Muscle of back (tissue), 11 donors: Measurements from ENCODE around the gene CCDC66. TPM values are rescaled to one million over a fixed set of nuclear protein-coding genes. Genes with fewer than 3 reads are reported as not detected.

Experiments used
- DNase-seq, 3 donors: peaks; one replicate each; pipeline versions ENCODE4 v3.0.0 to v3.0.0-alpha.2; 2013
- polyA plus RNA-seq, 10 donors: library from polyadenylated mRNA; unstranded; fragments of 120-200 nt; gene quantifications; one replicate each; pipeline ENCODE4 v1.2.1, GENCODE V29; 2013; ENCODE audit not compliant: insufficient read length in 10 of 10

Gene CCDC66
- polyA plus RNA-seq, 10 donors, result 10.9 to 31.6 (median 16.6) TPM

DNA sequence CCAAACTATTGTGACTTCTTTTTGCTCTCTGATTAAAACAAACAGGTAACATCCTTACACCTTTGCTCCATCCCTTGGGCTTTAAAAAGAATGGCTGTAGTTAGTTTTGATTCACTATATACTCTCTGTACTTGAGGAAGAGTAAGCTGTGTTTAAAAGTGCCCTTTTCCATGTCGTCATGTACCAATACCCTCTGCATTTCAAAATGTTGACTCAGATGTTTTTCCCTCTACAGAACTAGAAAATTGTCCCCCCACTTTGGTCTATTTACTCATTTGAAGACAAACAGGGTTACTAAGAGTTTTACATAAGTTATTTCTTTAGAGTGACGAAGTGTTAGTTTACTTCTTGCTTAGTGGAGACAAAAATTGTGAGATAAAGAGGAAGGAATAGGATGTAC, 63.4 kb downstream of the CCDC66 start:
- DNase-seq, result no peak

DNA sequence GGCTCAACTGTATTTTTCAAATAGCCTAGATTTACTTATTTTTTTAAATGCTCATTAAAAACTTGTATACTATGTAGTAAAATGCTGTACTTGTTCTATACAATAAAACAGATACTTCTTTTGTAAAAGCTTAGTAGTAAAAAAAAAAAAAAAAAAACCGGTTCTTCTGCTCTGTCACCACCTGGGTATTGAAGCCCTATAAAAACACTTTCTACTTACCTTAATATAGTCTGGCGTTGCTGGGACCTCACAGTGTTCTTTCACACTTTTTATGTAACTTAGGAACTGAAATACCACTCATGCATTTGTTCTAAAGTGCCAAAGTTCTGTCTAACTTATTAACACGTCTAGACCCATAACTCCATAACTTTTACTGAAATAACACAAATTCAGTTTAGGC, 64.7 kb downstream of the CCDC66 start:
- no peak for DNase-seq

DNA sequence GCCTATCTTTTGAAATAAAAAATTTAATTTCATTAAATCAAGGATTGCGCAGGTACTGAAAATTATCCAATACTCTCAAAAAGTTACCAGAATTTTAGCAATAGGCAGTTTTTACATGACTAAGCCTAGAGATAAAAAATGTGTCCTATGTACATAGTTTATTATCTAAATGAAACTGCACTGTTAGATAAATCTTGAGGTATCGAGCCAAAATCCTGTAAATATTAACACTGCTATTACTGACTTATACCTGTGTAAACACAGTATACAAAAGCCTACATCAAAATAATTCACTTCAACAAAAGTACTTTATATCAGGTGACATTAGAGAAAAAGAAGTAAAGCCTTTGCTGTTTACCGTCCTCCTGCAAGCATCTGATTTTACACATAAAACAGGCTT, 65.4 kb downstream of the CCDC66 start:
- no peak for DNase-seq

DNA sequence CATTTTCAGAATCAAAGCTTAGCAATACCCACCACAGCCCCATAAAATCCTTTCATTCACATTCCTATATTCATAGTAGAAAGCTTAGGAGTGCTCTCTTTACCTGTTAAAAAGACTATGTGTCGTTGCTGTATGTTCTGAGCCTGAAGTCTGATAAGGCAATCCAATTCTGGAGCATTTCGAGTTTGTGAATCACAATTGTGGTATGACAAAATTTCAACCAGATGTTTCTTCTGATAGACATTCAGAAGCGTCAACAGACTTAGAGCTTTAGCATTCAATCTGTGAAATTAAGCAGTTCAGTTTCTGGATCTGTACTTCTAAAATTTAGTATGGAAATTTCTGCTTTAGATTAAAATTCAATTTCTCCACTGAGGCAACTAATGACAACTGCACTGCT, 67.8 kb downstream of the CCDC66 start:
- peak; percentile 6 to 13 (median 10) for DNase-seq

DNA sequence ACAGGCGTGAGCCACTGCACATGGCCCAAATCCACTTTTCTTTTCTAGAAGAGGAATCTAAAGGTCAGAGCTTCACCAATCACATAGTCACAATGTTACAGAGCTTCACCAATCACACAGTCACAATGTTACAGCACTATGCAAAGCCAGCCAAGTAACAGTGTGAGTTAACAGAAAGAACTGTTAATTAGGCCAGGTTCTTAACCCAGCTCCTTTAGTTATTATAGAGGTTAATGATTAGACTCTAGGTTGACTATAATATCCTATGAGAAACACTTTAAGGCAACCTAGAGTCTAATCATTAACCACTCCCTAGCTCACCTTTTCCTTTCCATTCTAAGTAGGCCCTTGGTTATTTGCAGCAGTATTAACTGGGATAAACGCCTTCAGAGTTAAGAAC, 72.1 kb downstream of the CCDC66 start:
- no peak for DNase-seq

DNA sequence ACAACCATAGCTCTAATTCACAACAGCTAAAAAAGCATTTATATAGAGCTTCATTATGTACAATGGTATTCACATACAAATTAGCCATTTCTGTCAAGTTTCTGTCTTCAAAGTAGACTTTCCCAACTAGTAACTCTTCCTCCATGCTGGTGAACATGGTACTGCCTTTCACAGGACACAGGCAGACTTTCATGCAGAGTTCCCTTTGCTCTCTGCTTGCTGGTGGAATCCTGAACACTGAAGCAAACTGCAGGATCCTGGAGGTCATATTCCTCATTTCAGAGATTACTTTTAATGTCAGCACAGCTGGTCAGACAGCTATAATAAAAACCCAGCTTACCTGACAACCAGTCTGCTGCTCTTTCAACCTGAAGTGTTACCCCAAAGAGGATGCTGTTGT, 72.5 kb downstream of the CCDC66 start:
- DNase-seq, result no peak

DNA sequence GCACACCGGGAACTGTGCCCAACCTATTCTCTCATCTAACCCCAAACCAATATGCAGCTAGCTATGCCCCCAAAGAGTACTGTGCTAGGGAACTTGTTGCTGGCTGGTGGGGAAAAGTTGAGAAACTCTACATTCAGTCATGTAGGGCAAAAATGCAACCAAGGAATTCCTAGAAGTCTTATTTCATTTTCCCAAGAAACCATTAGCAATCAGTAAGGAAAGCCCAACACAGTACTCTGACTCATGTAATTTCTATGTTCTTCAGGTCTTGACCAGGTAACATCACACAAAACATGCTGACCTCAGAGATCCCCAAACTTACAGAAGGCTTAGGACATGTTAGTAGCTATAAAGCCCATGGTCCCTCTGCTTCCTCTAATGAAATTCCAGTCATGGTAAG, 74.0 kb downstream of the CCDC66 start:
- no peak for DNase-seq

DNA sequence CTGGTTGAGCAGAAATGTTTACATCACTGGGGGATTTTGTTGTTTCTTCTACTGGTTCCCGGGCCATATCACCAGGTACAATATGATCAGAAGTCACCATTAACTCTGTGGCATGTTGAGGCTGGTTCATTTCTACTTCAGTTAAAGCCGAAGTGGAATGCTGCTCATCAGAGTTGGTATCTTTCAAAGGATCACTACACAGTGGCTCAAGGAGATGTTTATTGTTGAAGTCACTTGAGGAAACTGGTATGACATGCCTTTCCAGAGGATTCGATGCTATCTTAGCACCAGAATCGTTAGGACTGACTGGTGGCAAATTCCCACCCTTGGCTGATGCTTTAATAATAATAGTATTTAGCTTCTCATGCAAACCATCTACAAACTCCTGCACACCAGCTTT, 76.2 kb downstream of the CCDC66 start:
- DNase-seq, result no peak

DNA sequence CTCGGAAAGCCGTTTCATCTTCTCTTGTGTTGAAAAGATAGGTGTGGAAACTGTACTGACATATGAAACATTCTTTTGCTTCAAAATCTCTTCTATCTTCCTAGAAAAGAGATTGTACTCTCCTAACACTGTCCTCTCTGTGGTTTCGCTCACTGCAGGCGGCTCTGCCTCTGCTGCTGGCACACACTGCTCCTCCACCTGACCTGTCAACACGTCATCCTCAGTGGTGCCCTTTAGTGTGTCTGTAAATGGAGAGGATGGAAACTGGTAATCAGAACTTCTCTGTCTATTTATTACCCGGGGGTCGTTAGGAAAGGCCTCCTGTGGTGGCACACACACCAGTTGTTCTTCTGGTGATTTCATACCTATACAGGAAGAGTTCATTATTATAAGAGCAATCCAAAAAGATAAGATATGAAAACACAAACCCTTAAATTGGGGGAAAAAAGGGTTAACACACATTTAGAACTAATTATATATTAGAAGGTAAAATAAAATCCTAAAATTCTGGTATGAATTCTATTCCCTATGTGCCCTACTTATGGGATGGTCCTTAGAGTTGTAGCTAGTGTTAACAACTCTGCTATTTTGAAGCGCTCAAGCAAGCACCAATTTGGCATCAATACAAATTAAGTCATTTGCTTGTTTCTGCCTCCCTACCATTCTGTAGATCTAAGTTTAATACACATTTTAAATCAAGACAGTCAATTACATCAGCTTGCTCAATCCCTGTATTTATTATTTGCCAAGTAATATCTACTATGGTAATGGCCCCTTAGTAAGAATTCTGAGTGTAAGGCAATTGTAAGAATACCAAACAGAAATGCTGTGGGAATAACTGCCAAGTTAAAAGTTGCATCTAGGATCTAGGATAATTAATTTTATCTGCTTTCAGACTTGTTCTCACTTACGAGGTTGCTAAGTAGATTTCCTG, 76.9 kb downstream of the CCDC66 start:
- peak in 1 of 3 donors; percentile 5 for DNase-seq

DNA sequence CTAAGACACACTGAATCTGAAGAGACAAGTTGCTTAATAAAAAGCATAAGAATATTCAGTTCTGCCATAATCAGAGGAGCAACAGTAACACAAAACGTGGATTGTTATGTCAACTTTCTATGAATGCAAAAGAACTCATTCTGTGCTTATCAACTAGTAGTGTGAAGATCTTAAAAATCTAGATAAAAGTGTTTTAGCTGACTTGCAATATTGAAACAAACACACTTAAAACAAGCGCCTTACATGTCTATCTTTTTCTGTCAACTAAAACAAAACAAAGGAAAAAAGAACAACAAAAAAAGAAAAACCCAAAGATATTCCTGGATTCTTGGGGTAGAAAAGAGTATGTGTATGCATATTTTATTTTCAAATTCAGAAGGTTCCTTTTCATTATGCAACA, 88.4 kb downstream of the CCDC66 start:
- DNase-seq, result no peak

DNA sequence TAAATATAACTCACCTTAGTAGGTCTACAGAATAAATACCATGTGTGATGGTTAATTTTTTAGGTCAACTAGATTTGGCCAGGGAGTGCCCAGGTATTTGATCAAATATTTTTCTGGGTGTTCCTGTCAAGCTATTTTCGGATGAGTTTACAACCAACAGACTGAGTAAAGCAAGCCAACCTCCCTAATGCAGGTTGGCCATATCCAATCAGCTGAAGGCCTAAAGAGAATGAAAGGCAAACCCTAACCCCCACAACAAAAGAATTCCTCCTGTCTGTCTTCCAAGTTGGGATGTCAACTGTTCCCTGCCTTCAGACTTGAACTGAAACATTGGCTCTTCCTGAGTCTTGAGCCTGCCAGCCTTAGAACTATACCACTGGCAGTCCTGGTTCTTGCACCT, 97.5 kb downstream of the CCDC66 start:
- no peak for DNase-seq

DNA sequence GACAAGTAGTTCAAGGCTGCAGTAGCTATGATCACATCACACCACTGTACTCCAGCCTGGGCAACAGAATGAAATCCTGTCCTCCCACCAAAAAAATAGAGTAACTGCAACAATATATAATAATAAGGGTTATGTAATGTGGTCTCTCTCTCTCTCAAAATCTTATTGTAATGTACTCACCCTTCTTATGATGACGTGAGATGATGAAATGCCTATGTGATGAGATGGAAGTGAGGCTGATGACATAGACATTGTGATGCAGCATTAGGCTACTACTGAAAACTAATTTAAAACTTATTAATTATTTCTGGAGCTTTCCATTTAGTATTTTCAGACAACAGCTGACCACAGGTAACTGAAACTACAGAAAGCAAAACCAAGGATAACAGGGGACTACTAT, 98.7 kb downstream of the CCDC66 start:
- DNase-seq, result no peak

DNA sequence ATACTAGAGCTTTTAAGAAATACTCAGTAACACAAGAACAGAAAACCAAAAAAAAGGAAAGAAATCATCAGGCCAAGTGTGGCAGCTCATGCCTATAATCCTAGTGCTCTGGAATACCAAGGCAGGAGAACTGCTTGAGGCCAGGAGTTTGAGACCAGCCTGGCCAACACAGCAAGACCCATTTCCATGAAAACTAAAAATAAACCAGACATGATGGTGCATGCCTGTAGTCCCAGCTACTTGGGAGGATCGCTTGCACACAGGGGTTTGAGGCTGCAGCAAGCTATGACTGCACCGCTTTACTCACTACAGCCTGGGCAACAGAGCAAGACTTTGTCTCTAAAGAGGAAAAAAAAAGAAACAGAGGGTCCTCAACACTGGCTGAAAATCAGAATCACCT, 107.8 kb downstream of the CCDC66 start:
- DNase-seq, result no peak

DNA sequence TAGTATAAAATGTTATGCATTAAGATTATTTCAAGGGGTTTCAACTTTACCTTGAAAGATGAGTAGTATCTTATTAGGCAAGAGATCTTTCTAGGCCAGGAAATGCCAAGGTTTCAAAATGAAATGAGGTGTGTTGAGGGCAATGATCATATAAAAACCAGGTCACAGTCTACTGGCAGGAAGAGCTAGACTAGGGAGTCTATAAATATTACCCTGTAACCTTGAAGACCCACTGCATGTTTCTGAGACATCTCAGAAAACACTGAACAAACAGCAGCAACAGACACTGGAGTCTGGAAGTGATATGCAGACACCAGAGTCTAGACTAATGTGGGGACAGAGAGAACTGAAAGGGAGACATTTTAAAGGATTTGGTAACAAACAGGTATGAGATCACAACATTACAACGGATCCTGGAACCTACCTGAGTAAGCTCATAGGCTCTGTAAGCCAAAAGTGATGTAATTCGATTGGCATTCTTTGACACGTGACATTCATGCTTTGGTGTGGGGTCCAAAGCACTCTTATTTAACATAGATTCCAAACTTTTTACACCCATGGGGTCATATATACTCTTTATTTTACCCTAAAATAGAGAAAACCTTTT, 111.1 kb downstream of the CCDC66 start:
- no peak for DNase-seq

Other genes starting within 250 kb of the CCDC66 start
- gene ERC2, start 88.7 kb upstream of the CCDC66 start, polyA plus RNA-seq, result 1 to 10 TPM in 9 of 10 donors, under 1 TPM in 1; 0.76 to 2.5 (median 1.6) TPM
- gene TASOR, start 126.1 kb downstream of the CCDC66 start, polyA plus RNA-seq, result 10 to 100 TPM; 31.0 to 52.4 (median 44.5) TPM
- 10 to 100 TPM; 22.6 to 31.0 (median 29.2) TPM for gene ARHGEF3, start 244.8 kb downstream of the CCDC66 start, polyA plus RNA-seq